GM12891 (cell line): ENCODE data around the gene APCDD1.

Experiments
- POLR2A ChIP-seq: IDR thresholded peaks from 2 replicates; pipeline ENCODE4 v1.6.1; 2011; ENCODE audit warnings: low read depth, low read length, control low read depth
- POLR2AphosphoS5 ChIP-seq: IDR thresholded peaks from 2 replicates; pipeline ENCODE4 v1.6.1; 2011; ENCODE audit warnings: low read depth, low read length, control low read depth
- SPI1 ChIP-seq: IDR thresholded peaks from 2 replicates; pipeline ENCODE4 v1.6.1; 2011; ENCODE audit warnings: low read depth, low read length, control low read depth
- TAF1 ChIP-seq: IDR thresholded peaks from 2 replicates; pipeline ENCODE4 v1.6.1; 2011; ENCODE audit warnings: low read depth, low read length, control low read depth

DNA sequence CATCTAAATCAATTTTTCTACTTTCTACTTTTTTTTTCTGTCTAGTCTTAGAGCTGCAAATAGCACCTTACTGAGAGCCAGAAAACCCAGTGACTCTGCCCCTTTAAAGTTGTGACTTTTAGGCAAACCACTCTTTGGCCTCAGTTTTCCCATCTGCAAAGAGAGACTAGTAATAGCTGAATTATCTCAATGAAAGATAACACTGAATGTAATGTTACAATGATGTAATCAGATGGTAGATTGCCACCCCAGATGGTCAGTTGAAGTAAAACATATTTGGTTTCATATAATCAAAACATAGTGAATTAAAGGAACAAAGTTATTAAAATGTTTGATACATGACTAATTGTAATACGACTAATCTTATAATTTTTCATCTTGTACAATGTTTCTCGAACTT is 5.0 kb upstream of the APCDD1 start:
- TF ChIP-seq POLR2A (no peak), POLR2AphosphoS5 (no peak), SPI1 (no peak), TAF1 (no peak)
